Activated CD4-positive, alpha-beta T cell treated with anti-CD3 and anti-CD28 coated beads, Interleukin-2, amount 10 ng/mL, durations not matched to agents 24 days and 14 days (primary cell): ENCODE measurements around the gene PLXNB1. TPM values are rescaled to one million over a fixed set of nuclear protein-coding genes. Genes with fewer than 3 reads are reported as not detected.
"Not testable (repeated sequence)": the region's sequence is repeated elsewhere in the genome, so short reads cannot be mapped to it uniquely, and the experiment has no call there.

Experiments
- DNase-seq: peaks from one replicate; pipeline ENCODE4 v3.0.0; 2022
- H3K27ac Mint-ChIP-seq: one replicate; pipeline ENCODE4 v1.8.0; 2022; ENCODE audit warnings: mild to moderate bottlenecking, mixed read lengths
- H3K27me3 Mint-ChIP-seq: one replicate; pipeline ENCODE4 v1.8.0; 2022; ENCODE audit warnings: mixed read lengths
- H3K36me3 Mint-ChIP-seq: one replicate; pipeline ENCODE4 v1.8.0; 2022; ENCODE audit warnings: low read depth, mild to moderate bottlenecking, mixed read lengths
- H3K4me1 Mint-ChIP-seq: one replicate; pipeline ENCODE4 v1.8.0; 2021; ENCODE audit warnings: mixed read lengths
- H3K4me3 Mint-ChIP-seq: one replicate; pipeline ENCODE4 v1.8.0; 2022; ENCODE audit warnings: mild to moderate bottlenecking, moderate library complexity, mixed read lengths
- H3K9me3 Mint-ChIP-seq: one replicate; pipeline ENCODE4 v1.8.0; 2021; ENCODE audit warnings: mixed read lengths
- intact Hi-C: fragments of 100-400 bp; cut with micrococcal nuclease; formaldehyde crosslinking; loops from one replicate; pipeline ENCODE4 v1.15.1; 2023
- total RNA-seq: library from RNA; stranded (reverse); gene quantifications from 2 replicates; pipeline ENCODE4 v1.2.3, GENCODE V29; 2022

PLXNB1 gene
- total RNA-seq, 1 donor from 2014 or later, result 5.7 TPM

GRCh38 chr3:48405971-48406370 is 23.9 kb downstream of the PLXNB1 start:
- no peaks in the 10 kb centered on the region for H3K27me3 Mint-ChIP-seq
- DNase-seq, result no peak
- no peaks in the 10 kb centered on the region for H3K9me3 Mint-ChIP-seq
- H3K4me1 Mint-ChIP-seq, result peaks cover 1% of the 10 kb centered on the region
- H3K27ac Mint-ChIP-seq, result no peak overlapping the region
- H3K4me3 Mint-ChIP-seq, result no peak overlapping the region
- intact Hi-C loops, result loop anchor here (10.0 kb wide), 1 partner anchor 131 kb away; no protein-coding TSS in a partner anchor
- no peaks in the 10 kb centered on the region for H3K36me3 Mint-ChIP-seq

- Mint-ChIP-seq H3K9me3 (no peaks in the 10 kb centered on the region), H3K36me3 (no peaks in the 10 kb centered on the region), H3K27ac (no peak overlapping the region), H3K4me1 (peaks cover 2% of the 10 kb centered on the region), H3K4me3 (no peak overlapping the region), H3K27me3 (peaks cover 2% of the 10 kb centered on the region)
- intact Hi-C loops, result loop anchor here (10.0 kb wide), 1 partner anchor 131 kb away; no protein-coding TSS in a partner anchor
- no peak for DNase-seq
Measured at GRCh38 chr3:48405343-48405881, 24.5 kb downstream of the PLXNB1 start.

GRCh38 chr3:48404440-48405342 is 25.2 kb downstream of the PLXNB1 start:
- intact Hi-C loops, result loop anchor here (10.0 kb wide), 1 partner anchor 130 kb away; no protein-coding TSS in a partner anchor
- Mint-ChIP-seq H3K36me3 (no peaks in the 10 kb centered on the region), H3K4me1 (peaks cover 2% of the 10 kb centered on the region), H3K27me3 (peaks cover 2% of the 10 kb centered on the region), H3K4me3 (no peak overlapping the region), H3K9me3 (no peaks in the 10 kb centered on the region), H3K27ac (no peak overlapping the region)
- no peak for DNase-seq

GRCh38 chr3:48403533-48404439 is 26.1 kb downstream of the PLXNB1 start:
- no peak for DNase-seq
- H3K36me3 Mint-ChIP-seq, result no peaks in the 10 kb centered on the region
- no peaks in the 10 kb centered on the region for H3K9me3 Mint-ChIP-seq
- no peak overlapping the region for H3K27ac Mint-ChIP-seq
- peaks cover 2% of the 10 kb centered on the region for H3K4me1 Mint-ChIP-seq
- H3K4me3 Mint-ChIP-seq, result no peak overlapping the region
- H3K27me3 Mint-ChIP-seq, result peaks cover 4% of the 10 kb centered on the region
- intact Hi-C loops, result loop anchor here (10.0 kb wide), 1 partner anchor 129 kb away; no protein-coding TSS in a partner anchor

GRCh38 chr3:48402907-48403306 is 27.0 kb downstream of the PLXNB1 start:
- Mint-ChIP-seq H3K4me1 (peaks cover 2% of the 10 kb centered on the region), H3K9me3 (no peaks in the 10 kb centered on the region), H3K27ac (no peak overlapping the region), H3K36me3 (no peaks in the 10 kb centered on the region), H3K27me3 (peaks cover 4% of the 10 kb centered on the region), H3K4me3 (no peak overlapping the region)
- intact Hi-C loops, result loop anchor here (10.0 kb wide), 1 partner anchor 128 kb away; no protein-coding TSS in a partner anchor
- no peak for DNase-seq

- Mint-ChIP-seq H3K36me3 (no peaks in the 10 kb centered on the region), H3K9me3 (no peaks in the 10 kb centered on the region), H3K4me1 (peaks cover 2% of the 10 kb centered on the region), H3K27me3 (peaks cover 4% of the 10 kb centered on the region), H3K4me3 (no peak overlapping the region), H3K27ac (no peak overlapping the region)
- intact Hi-C loops, result loop anchor here (10.0 kb wide), 1 partner anchor 128 kb away; no protein-coding TSS in a partner anchor
- no peak for DNase-seq
Measured at GRCh38 chr3:48402281-48402732, 27.6 kb downstream of the PLXNB1 start.

- not testable (repeated sequence) for H3K27me3 Mint-ChIP-seq, DNase-seq, H3K9me3 Mint-ChIP-seq, H3K4me3 Mint-ChIP-seq, H3K4me1 Mint-ChIP-seq, H3K27ac Mint-ChIP-seq, H3K36me3 Mint-ChIP-seq
- intact Hi-C loops, result loop anchor here (1.0 to 10.0 kb wide), 4 partner anchors 35 to 234 kb away; partner anchors contain the start of gene SLC26A6
Measured at GRCh38 chr3:48401434-48401901, 28.4 kb downstream of the PLXNB1 start.

GRCh38 chr3:48400824-48401433 is 29.0 kb downstream of the PLXNB1 start:
- no peaks in the 10 kb centered on the region for H3K9me3 Mint-ChIP-seq
- no peak overlapping the region for H3K4me3 Mint-ChIP-seq
- H3K4me1 Mint-ChIP-seq, result peaks cover 2% of the 10 kb centered on the region
- peak overlapping the region; percentile 51 for H3K27ac Mint-ChIP-seq
- intact Hi-C loops, result loop anchor here (1.0 to 10.0 kb wide), 4 partner anchors 35 to 234 kb away; partner anchors contain the start of gene SLC26A6
- DNase-seq, result peak; percentile 89
- peaks cover 4% of the 10 kb centered on the region for H3K27me3 Mint-ChIP-seq
- no peaks in the 10 kb centered on the region for H3K36me3 Mint-ChIP-seq

- DNase-seq, result no peak
- no peaks in the 10 kb centered on the region for H3K9me3 Mint-ChIP-seq
- intact Hi-C loops, result loop anchor here (10.0 kb wide), 1 partner anchor 125 kb away; no protein-coding TSS in a partner anchor
- H3K36me3 Mint-ChIP-seq, result no peaks in the 10 kb centered on the region
- H3K27ac Mint-ChIP-seq, result no peak overlapping the region
- H3K4me3 Mint-ChIP-seq, result no peak overlapping the region
- H3K4me1 Mint-ChIP-seq, result peaks cover 2% of the 10 kb centered on the region
- H3K27me3 Mint-ChIP-seq, result peaks cover 10% of the 10 kb centered on the region
Measured at GRCh38 chr3:48399387-48400172, 30.3 kb downstream of the PLXNB1 start.

GRCh38 chr3:48398701-48399386 is 31.0 kb downstream of the PLXNB1 start:
- DNase-seq, result no peak
- intact Hi-C loops, result no loop called here
- Mint-ChIP-seq H3K4me3 (no peak overlapping the region), H3K27me3 (peaks cover 10% of the 10 kb centered on the region), H3K4me1 (peaks cover 2% of the 10 kb centered on the region), H3K27ac (no peak overlapping the region), H3K36me3 (no peaks in the 10 kb centered on the region), H3K9me3 (no peaks in the 10 kb centered on the region)

GRCh38 chr3:48397767-48398681 is 31.9 kb downstream of the PLXNB1 start:
- DNase-seq, result no peak
- H3K9me3 Mint-ChIP-seq, result no peaks in the 10 kb centered on the region
- intact Hi-C loops, result no loop called here
- no peak overlapping the region for H3K4me3 Mint-ChIP-seq
- no peaks in the 10 kb centered on the region for H3K36me3 Mint-ChIP-seq
- H3K4me1 Mint-ChIP-seq, result peaks cover 2% of the 10 kb centered on the region
- H3K27ac Mint-ChIP-seq, result no peak overlapping the region
- peaks cover 13% of the 10 kb centered on the region for H3K27me3 Mint-ChIP-seq
